Measurements from ENCODE around the gene CST9. TPM values are rescaled to one million over a fixed set of nuclear protein-coding genes. Genes with fewer than 3 reads are reported as not detected.

CST9 gene
- total RNA-seq, 1 experiment from 2014 or later = not detected

GRCh38 chr20:23584434-23585199, 21.1 kb downstream of the CST9 start:
- peaks cover 15% of the 10 kb centered on the region; the same call in 1 of the 2 replicates for H3K27me3 Mint-ChIP-seq (ENCODE audit: low read depth)
- no peak overlapping the region for H3K4me2 ChIP-seq (ENCODE audit: insufficient read depth, insufficient read length, low read length)
- H3K36me3 Mint-ChIP-seq (ENCODE audit: insufficient read depth in 1 of 3, low read depth in 3 of 3) = peaks cover 0 to 18% (median 2%) of the 10 kb centered on the region in 3 experiments; a peak in 4 of 7 replicates
- peaks cover 2 to 4% of the 10 kb centered on the region in 2 experiments for H3K9me3 Mint-ChIP-seq
- H2BK15ac ChIP-seq (ENCODE audit: low read depth, low read length) = no peak overlapping the region
- DNase-seq = peak; percentile 38
- no peak overlapping the region for H2BK5ac ChIP-seq (ENCODE audit: insufficient read length, low read length)
- no peaks in the 10 kb centered on the region for H3K9me3 ChIP-seq (ENCODE audit: control insufficient read depth, low read depth, low read length)
- peak; percentile 42; the same call in 2 of the 3 replicates for TF ChIP-seq CTCF (conservative IDR thresholded peaks at IDR 0.05)
- no peak overlapping the region for H3K4ac ChIP-seq (ENCODE audit: low read depth, low read length)
- H3K23me2 ChIP-seq (ENCODE audit: insufficient read length, low read depth, low read length, poor library complexity, severe bottlenecking) = no peaks in the 10 kb centered on the region
- H2BK120ac ChIP-seq (ENCODE audit: low read depth, low read length, poor library complexity, severe bottlenecking) = no peak overlapping the region
- H3K4me1 ChIP-seq (ENCODE audit: insufficient read depth, low read length) = no peaks in the 10 kb centered on the region
- no peak overlapping the region for H3K27ac ChIP-seq (ENCODE audit: insufficient read length, low read depth, low read length)
- no peak overlapping the region for H3T11ph ChIP-seq (ENCODE audit: low read length)
- H2BK12ac ChIP-seq (ENCODE audit: insufficient read length, low read depth, low read length) = no peak overlapping the region
- H4K5ac ChIP-seq (ENCODE audit: insufficient read length, low read depth, low read length) = no peak overlapping the region
- H3K23ac ChIP-seq (ENCODE audit: insufficient read length, low read depth, low read length) = no peak overlapping the region
- H3K79me2 ChIP-seq (ENCODE audit: insufficient read depth, low read length) = no peaks in the 10 kb centered on the region; the same call in 1 of the 2 replicates
- no CpG with 5 or more reads among the region's 5 CpGs for WGBS (ENCODE audit: extremely low coverage, insufficient read length, low lambda C conversion rate)
- no peak overlapping the region for H4K8ac ChIP-seq (replicated peaks; ENCODE audit: insufficient read length, low read depth, low read length)
- no peaks in the 10 kb centered on the region; the same call in 1 of the 2 replicates for H3K27me3 ChIP-seq (ENCODE audit: insufficient read depth, low read length)
- no peak overlapping the region for H4K91ac ChIP-seq (ENCODE audit: insufficient read length, low read depth, low read length)
- H3K56ac ChIP-seq (ENCODE audit: insufficient read length, low read depth, low read length) = no peak overlapping the region
- H3K4me3 Mint-ChIP-seq = peak overlapping the region in 1 of 2 experiments; percentile 12; a peak in 1 of 5 replicates
- no peak overlapping the region for H2AFZ ChIP-seq (ENCODE audit: low read length)
- no peaks in the 10 kb centered on the region for H4K20me1 ChIP-seq (ENCODE audit: control insufficient read depth, insufficient read depth, insufficient read length)
- H3K4me1 Mint-ChIP-seq = peaks cover 22 to 26% of the 10 kb centered on the region in 2 experiments
- no peak overlapping the region for H3K18ac ChIP-seq (ENCODE audit: insufficient read length, low read depth, low read length)
- no peak overlapping the region for H3K14ac ChIP-seq (ENCODE audit: insufficient read depth, low read length)
- H2BK20ac ChIP-seq (ENCODE audit: low read depth, low read length, poor library complexity, severe bottlenecking) = no peak overlapping the region
- H3K9ac ChIP-seq (ENCODE audit: extremely low read depth, insufficient read length, low read length) = no peak overlapping the region
- H3K79me1 ChIP-seq (ENCODE audit: insufficient read depth, low read depth, low read length, poor library complexity, severe bottlenecking) = no peaks in the 10 kb centered on the region
- H2AK5ac ChIP-seq (ENCODE audit: insufficient read length, low read length) = no peak overlapping the region
- no peak overlapping the region for H3K27ac Mint-ChIP-seq
